ENCODE results near the gene GSTP1. TPM values are rescaled to one million over a fixed set of nuclear protein-coding genes. Genes with fewer than 3 reads are reported as not detected.
A peak's percentile ranks its signal among the peaks of the same experiment; 100 is the strongest.

The GSTP1 gene
- total and polyA plus RNA-seq, 9 of the 15 experiments (the other 6 are each of a cell fraction or from before 2014, with no cell fraction given) = 592 to 2,150 (median 1,204) TPM

DNA sequence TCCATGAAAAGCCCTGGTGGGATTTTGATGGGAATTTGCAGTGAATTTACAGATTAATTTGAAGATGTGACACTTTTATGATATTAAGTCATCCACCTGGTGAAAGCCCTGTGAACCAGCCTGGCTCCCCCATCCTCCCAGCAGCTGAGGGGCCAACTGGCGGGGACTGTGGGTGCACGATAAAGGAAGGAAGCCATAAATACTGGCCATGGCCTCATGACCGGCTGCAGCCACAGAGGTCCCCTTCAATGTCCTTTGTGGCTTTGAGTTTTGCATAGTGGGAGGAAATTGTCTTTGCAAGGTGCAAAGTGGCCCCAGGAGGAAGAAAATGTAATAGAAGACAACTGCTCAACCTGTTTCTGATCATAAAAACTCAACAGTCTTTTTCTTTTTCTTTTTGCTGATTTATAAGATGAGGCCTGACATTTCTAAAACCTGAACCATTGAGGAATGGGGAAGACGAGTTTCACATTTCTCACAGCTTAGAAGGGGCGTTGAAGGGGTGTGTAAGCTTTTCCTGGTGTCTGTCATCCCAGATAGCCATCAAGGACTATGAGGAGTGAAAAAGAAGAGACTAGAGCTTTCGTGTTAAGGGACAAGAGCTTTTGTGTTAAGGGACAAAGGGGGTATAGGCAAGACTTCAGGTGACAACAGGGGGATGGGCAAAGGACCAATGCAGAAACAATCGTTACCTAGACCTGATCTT, 16.9 kb downstream of the GSTP1 start (continued):
- no peak for TF ChIP-seq ZNF324 (CRISPR knock-in tag; IDR thresholded peaks at IDR 0.05)
- peak; percentile 20 for TF ChIP-seq DACH1 (IDR thresholded peaks at IDR 0.05; ENCODE audit: partially characterized antibody)
- TF ChIP-seq ILK (tag; IDR thresholded peaks at IDR 0.05; ENCODE audit: borderline replicate concordance, low read depth) = no peak
- no peak for TF ChIP-seq CEBPG (CRISPR knock-in tag; IDR thresholded peaks at IDR 0.05)
- no peak; a peak in 1 of 4 replicates for TF ChIP-seq CEBPG (tag; conservative IDR thresholded peaks at IDR 0.05 in 1 of 2, IDR thresholded peaks at IDR 0.05 in 1 of 2)
- TF ChIP-seq ZNF695 (CRISPR knock-in tag; IDR thresholded peaks at IDR 0.05) = no peak
- no peak for TF ChIP-seq PHF21A (IDR thresholded peaks at IDR 0.05; ENCODE audit: borderline replicate concordance, low read depth)
- no peak for TF ChIP-seq RFX5 (IDR thresholded peaks at IDR 0.05; ENCODE audit: low read depth, low read length)
- TF ChIP-seq BRD4 (IDR thresholded peaks at IDR 0.05) = no peak
- TF ChIP-seq, protein P1, sequence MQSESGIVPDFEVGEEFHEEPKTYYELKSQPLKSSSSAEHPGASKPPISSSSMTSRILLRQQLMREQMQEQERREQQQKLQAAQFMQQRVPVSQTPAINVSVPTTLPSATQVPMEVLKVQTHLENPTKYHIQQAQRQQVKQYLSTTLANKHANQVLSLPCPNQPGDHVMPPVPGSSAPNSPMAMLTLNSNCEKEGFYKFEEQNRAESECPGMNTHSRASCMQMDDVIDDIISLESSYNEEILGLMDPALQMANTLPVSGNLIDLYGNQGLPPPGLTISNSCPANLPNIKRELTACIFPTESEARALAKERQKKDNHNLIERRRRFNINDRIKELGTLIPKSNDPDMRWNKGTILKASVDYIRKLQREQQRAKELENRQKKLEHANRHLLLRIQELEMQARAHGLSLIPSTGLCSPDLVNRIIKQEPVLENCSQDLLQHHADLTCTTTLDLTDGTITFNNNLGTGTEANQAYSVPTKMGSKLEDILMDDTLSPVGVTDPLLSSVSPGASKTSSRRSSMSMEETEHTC (IDR thresholded peaks at IDR 0.05) = peak; percentile 88
- TF ChIP-seq PPARD (CRISPR knock-in tag; IDR thresholded peaks at IDR 0.05) = no peak
- no peak for TF ChIP-seq RB1 (IDR thresholded peaks at IDR 0.05; ENCODE audit: low read depth)
- TF ChIP-seq GABPB2 (CRISPR knock-in tag; conservative IDR thresholded peaks at IDR 0.05) = no peak
- TF ChIP-seq ESRRA (IDR thresholded peaks at IDR 0.05; ENCODE audit: borderline replicate concordance, low read depth) = peak; percentile 94
- no peak for TF ChIP-seq HDAC8 (tag; IDR thresholded peaks at IDR 0.05)
- TF ChIP-seq JUN (IDR thresholded peaks at IDR 0.05; ENCODE audit: borderline replicate concordance, low read depth, low read length) = no peak
- TF ChIP-seq JUN (CRISPR knock-in tag; IDR thresholded peaks at IDR 0.05; ENCODE audit: borderline replicate concordance) = no peak
- TF ChIP-seq FOSL1 (tag; conservative IDR thresholded peaks at IDR 0.05) = peak; percentile 28; the same call in 1 of the 2 replicates
- TF ChIP-seq, protein P2, sequence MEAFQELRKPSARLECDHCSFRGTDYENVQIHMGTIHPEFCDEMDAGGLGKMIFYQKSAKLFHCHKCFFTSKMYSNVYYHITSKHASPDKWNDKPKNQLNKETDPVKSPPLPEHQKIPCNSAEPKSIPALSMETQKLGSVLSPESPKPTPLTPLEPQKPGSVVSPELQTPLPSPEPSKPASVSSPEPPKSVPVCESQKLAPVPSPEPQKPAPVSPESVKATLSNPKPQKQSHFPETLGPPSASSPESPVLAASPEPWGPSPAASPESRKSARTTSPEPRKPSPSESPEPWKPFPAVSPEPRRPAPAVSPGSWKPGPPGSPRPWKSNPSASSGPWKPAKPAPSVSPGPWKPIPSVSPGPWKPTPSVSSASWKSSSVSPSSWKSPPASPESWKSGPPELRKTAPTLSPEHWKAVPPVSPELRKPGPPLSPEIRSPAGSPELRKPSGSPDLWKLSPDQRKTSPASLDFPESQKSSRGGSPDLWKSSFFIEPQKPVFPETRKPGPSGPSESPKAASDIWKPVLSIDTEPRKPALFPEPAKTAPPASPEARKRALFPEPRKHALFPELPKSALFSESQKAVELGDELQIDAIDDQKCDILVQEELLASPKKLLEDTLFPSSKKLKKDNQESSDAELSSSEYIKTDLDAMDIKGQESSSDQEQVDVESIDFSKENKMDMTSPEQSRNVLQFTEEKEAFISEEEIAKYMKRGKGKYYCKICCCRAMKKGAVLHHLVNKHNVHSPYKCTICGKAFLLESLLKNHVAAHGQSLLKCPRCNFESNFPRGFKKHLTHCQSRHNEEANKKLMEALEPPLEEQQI (IDR thresholded peaks at IDR 0.05) = no peak
- no peak for TF ChIP-seq COPS2 (conservative IDR thresholded peaks at IDR 0.05)
- TF ChIP-seq SIX5 (IDR thresholded peaks at IDR 0.05; ENCODE audit: borderline replicate concordance in 1 of 2, insufficient read depth in 1 of 2, low read depth in 1 of 2, low read length in 2 of 2) = no peak
- peak; percentile 53 for TF ChIP-seq NEUROD1 (IDR thresholded peaks at IDR 0.05; ENCODE audit: borderline replicate concordance, low read depth, low read length, partially characterized antibody)
- no peak for TF ChIP-seq GTF2E2 (tag; IDR thresholded peaks at IDR 0.05)
- no peak for TF ChIP-seq CHD4 (IDR thresholded peaks at IDR 0.05; ENCODE audit: insufficient read depth, insufficient replicate concordance, low read depth, low read length, poor library complexity, severe bottlenecking)
- no peak for TF ChIP-seq TAF1 (IDR thresholded peaks at IDR 0.05; ENCODE audit: control insufficient read depth, extremely low read depth, insufficient read depth, low read length, severe bottlenecking)
- TF ChIP-seq ZNF146 (CRISPR knock-in tag; IDR thresholded peaks at IDR 0.05; ENCODE audit: unreplicated experiment) = no peak
- TF ChIP-seq HNRNPUL1 (IDR thresholded peaks at IDR 0.05; ENCODE audit: low read length) = no peak
